Activated gamma-delta T cell treated with anti-CD3 and anti-CD28 coated beads, Interleukin-2, amount 50 U/mL, for 16 hours (primary cell): ENCODE data around the gene RFX8.
"Not testable (repeated sequence)": the region's sequence is repeated elsewhere in the genome, so short reads cannot be mapped to it uniquely, and the experiment has no call there.

Experiments
- DNase-seq: peaks from one replicate; pipeline ENCODE4 v3.0.0-alpha.2; 2020; ENCODE audit warnings: low read depth

Gene RFX8

GRCh38 chr2:101440127-101440738 lies 34.7 kb downstream of the RFX8 start:
- no peak for DNase-seq

- DNase-seq = no peak
These were observed 35.2 kb downstream of the RFX8 start for GRCh38 chr2:101439716-101440115.

- not testable (repeated sequence) for DNase-seq
These were observed 36.4 kb downstream of the RFX8 start for GRCh38 chr2:101438555-101438954.

DNA sequence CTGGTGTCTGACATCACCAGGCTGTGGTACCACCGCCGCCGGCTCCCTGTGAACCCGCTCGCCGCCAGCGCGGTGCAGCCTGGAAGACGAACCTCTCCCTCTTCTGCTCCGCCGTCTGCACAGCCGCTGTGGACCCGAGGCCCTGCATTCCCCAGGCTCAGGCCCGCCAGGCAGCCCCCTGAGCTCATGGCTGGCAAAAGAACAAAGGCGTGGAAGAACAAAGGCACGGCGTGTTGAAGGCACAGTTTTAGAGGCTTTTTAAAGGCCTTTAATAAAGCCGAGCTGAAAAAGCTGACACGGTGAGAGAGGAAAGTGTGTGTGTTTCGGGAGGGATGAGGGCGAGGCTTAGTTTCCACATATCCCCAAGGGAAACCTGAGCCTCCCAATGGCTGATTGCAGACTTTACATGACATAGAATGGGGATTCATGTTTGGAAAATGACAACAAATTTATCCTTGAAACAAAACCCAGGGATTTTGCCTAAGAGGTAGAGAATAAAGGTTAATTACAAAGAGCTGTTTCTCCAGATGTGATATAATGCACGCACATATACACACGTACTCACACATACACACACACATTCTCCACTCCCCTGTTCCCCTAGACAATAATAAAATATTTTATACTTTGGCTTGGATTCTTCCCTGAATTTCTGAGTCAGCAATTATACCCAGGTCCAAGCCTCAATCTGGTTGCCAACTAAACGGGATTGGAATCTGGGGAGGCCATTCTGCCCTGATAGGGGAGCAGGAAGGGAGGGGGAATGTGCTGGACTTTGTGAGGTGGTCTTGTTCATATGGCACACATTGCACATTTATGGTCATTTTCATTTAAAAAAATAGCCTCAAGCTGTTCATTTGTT lies 39.7 kb downstream of the RFX8 start:
- no peak for DNase-seq

GRCh38 chr2:101433465-101433864 lies 41.4 kb downstream of the RFX8 start:
- DNase-seq = no peak

DNA sequence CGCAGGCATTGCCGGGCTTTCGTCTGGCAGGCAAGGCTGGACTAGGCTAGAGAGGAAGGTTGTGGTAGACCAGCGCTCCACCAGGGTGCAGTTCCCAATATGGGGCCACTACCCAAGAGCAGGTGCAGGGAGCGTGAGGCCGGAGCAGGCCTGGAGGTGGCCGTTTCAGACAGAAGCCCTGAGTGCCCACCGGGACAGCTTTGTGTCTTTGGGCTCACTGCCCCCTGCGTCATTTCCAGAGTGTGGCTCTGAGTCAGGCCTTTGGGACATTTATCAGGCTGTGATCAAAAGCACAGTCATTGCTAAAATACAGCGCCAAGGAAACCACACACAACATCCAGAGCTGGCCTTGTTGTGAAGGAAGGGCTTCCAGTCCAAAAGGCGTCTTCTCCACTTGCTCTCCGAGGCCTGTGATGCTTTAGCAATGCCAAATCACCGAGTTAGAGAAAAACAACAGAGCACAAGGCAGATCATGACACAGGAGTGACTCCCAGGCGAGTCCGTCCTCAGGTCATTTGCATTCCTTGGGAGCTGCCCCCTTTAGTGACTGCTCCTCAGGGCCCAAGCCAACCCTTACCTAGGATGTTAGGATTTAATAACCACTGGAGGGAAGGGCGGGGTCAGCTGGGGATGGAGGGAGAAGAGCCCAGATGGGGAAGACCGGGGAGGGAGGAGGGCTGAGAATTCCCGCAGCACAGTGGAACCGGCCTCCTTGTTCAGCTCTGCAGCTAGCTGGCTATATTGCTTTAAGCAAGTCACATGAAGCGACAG lies 42.3 kb downstream of the RFX8 start:
- DNase-seq = no peak

- no peak for DNase-seq
These were observed 43.4 kb downstream of the RFX8 start for GRCh38 chr2:101431486-101431885.

DNA sequence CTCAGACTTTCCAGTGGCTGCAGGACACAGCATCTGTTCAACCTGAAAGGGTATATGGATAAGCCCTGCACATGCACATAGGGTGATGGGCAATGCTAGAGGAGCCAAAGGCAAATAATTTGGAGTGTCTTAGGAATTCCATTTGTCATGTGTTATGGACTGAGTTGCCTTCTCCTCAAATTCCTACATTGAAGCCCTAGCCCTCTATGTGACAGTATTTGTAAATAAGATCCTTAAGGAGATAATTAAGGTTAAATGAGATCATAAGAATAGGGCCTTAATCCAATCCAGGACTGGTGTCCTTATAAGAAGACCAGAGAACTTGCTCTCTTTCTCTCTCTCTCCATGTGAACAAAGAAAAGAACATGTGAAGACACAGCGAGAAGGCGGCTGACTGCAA lies 44.8 kb downstream of the RFX8 start:
- no peak for DNase-seq

DNA sequence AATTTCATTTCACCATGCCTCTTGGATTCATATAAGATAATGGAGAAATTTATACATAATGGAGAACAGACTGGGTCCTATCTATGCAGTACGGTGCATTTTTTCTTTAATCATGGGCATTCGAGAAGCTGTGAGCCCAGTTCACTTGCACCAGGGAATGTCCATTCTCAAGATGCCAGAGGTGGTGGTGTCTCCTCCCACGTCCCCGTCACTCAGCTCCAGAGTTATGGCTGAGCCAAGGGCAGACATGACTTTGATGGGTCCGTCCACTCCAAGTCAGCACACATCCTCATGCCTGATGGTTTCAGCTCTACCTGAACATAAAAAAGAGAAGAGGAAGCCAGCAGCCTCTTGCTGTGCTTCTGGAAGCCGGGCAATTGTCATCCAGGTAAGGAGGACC lies 45.5 kb downstream of the RFX8 start:
- no peak for DNase-seq

GRCh38 chr2:101428422-101429176 lies 46.3 kb downstream of the RFX8 start:
- no peak for DNase-seq

DNA sequence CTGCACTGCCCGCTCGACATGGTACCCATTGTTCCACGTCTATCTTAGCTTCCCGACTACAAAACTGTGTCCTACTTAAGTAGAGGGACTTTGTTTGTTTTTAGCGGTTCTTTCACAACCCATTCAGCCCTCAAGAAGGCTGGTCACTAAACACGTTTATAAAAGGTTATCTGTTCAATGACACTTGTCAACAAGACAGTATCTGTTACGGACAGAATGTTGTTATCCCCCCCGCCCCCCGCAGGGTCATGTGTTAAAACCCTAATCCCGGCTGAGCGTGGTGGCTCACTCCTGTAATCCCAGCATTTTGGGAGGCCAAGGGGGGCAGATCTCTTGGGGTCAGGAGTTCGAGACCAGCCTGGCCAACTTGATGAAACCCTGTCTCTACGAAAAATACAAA lies 47.2 kb downstream of the RFX8 start:
- no peak for DNase-seq

DNA sequence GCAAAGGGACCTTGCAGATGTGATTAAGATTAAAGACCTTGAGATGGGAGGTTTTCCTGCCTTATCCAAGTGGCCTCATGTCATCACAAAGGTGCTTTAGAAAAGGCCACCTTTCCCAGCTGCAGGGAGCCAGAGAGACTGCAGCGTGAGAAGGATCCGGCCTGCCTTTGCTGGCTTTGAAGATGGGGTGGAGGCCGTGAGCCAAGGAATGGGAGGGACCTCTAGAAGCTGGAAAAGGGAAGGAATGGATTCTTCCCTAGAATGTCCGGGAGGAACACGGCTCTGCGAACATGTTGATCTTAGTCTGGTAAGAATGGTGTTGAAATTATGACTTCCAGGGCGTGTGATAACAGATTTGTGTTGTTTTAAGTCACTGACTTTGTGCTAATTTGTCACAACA lies 47.7 kb downstream of the RFX8 start:
- no peak for DNase-seq

- no peak for DNase-seq
These were observed 48.1 kb downstream of the RFX8 start for GRCh38 chr2:101426822-101427221.

- no peak for DNase-seq
These were observed 54.3 kb downstream of the RFX8 start for GRCh38 chr2:101420623-101421022.

DNA sequence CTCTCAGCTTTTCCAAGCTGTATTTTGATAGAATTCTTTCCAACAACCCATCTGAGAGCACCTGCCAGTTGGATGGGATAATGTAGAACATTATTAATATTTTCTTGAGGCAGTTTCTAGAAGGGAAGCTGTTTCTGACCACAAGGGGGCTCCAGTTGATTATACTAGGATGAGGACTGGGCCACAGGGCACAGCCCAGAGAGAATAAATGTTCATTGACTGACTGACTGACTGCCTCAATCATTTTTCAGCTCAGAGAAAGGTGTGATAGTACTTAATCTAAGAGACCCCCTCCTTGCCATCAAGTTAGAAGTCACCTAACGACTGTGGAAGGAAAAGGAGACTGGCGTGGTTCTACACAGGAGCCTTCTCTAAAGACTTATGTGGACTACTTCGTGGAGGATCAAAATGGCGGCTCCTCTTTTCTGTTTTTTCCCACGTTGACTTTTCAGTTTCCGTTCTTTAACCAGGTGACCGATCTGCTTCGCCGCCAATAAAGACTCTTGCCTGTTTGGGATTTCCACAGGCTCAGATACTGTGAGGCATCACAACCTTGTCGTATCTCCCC lies 55.7 kb downstream of the RFX8 start:
- peak; percentile 45 for DNase-seq

DNA sequence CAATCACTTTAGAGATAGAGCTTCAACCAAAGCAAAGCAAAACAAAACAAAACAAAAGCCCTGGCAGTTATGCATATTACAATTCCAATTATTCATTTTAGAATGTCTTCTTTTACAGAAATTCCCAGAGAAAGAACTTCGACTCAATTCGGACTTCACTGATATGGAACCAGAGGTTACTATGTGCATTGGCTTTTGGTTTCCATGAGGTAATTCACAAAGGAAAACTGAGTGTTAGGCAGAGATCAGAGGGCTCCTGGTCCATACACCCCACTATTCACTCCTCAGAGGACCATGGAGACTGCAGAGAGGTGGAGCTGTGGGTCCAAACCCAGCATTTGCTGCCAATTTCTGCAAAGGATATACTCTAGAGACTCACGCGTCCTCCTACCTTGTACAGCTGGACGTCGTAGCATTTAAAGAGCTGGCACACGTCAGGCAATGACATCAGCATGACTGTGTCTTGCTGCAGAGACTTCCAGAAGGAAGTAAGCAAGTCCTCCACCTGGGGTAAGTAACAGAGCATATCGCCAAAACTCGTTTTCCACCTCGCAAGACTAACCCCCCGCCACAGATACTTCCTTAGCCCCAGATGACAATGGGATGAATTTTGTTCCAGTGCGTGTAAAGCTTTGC lies 56.3 kb downstream of the RFX8 start:
- DNase-seq = no peak

DNA sequence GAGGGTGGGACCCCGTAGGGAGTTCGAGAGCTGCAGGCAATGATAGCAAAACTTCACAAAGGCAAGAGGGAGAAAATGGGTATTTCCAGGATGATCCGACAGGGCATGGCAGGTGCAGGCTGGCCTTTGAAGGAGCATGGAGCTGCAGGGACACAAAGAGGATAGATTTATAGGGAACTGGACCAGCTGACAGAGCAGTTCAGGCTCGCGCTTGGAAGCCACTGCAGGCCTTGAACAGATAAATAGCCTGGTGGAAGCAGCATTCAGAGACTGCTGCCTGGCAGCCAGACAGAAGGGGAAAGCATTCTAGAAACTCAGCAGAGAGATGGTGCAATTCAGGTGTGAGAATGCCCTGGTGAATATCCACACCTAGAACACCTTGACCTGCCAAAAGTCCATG lies 58.3 kb downstream of the RFX8 start:
- no peak for DNase-seq

GRCh38 chr2:101415884-101416283 lies 59.0 kb downstream of the RFX8 start:
- DNase-seq = no peak

- DNase-seq = no peak
These were observed 59.7 kb downstream of the RFX8 start for GRCh38 chr2:101415220-101415619.

DNA sequence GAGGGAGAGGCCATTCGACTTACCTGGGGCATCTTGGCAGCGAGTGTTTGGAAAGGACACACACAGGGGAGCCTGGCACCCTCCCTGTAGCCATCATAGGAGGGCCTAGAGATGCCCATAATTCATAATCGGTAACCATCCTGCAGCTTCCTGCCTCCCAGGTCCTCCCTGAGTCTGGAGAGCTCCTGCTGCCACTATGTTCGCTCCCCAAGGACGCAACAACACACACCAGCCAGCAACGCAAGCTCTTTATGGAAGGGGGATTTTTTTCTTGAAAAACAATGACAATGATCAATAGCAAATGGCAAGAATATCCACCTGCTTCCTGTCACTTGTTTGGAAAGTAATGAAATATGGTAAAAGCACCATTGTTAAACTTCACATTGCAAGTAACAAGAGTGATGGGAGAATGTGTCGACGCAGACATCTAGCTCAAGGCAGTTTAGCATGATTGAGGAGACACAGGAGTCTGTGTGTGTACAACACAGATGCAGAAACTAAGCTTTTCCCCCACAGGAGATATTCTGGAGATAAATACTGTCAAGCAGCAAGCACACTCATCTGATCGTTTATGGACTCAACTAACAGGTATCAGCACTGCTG lies 62.7 kb downstream of the RFX8 start:
- DNase-seq = no peak

DNA sequence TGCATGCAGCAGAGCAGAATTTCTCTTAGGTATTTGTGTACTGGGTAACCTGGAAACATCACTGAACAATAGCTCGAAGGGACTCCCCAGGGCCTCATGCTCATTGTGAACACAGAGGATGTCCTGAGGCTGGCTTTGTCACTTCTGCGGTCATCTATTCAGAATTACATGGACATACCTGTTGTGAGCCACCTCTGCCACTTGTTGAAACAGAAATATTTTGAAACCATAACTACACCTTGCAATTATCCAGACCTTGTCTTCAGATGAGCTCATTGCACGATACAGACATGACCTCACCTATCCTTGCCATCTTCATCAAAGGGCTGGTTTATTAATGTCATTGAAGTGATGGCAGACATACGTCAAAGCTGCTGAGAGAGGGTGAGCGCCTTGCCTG lies 64.2 kb downstream of the RFX8 start:
- no peak for DNase-seq
